H9 (cell line): ENCODE measurements around the gene SPEF2. TPM values are rescaled to one million over a fixed set of nuclear protein-coding genes. Genes with fewer than 3 reads are reported as not detected.

Experiments used
- DNase-seq: peaks from one replicate; pipeline ENCODE4 v3.0.0-alpha.2; 2017
- H2AFZ ChIP-seq: one replicate; pipeline ENCODE4 v1.6.1; 2013; ENCODE audit warnings: mild to moderate bottlenecking, low read length, control low read depth, moderate library complexity
- H2AK5ac ChIP-seq: 2 replicates; pipeline ENCODE4 v1.6.1; 2013; ENCODE audit warnings: low read length, control low read depth, mixed read lengths; ENCODE audit not compliant: insufficient read length
- H2BK120ac ChIP-seq: one replicate; pipeline ENCODE4 v1.6.1; 2013; ENCODE audit warnings: low read depth, mild to moderate bottlenecking, low read length, control low read depth, inconsistent platforms; ENCODE audit not compliant: poor library complexity, severe bottlenecking
- H2BK12ac ChIP-seq: 2 replicates; pipeline ENCODE4 v1.6.1; 2013; ENCODE audit warnings: low read length, control low read depth, mixed read lengths, low read depth; ENCODE audit not compliant: insufficient read length
- H2BK15ac ChIP-seq: 2 replicates; pipeline ENCODE4 v1.6.1; 2013; ENCODE audit warnings: low read depth, low read length, control low read depth
- H2BK20ac ChIP-seq: one replicate; pipeline ENCODE4 v1.6.1; 2013; ENCODE audit warnings: low read depth, mild to moderate bottlenecking, low read length, control low read depth, inconsistent platforms; ENCODE audit not compliant: poor library complexity, severe bottlenecking
- H2BK5ac ChIP-seq: 2 replicates; pipeline ENCODE4 v1.6.1; 2013; ENCODE audit warnings: low read length, control low read depth, mixed read lengths; ENCODE audit not compliant: insufficient read length
- H3K14ac ChIP-seq: 2 replicates; pipeline ENCODE4 v1.6.1; 2013; ENCODE audit warnings: low read length, control low read depth; ENCODE audit not compliant: insufficient read depth
- H3K18ac ChIP-seq: 2 replicates; pipeline ENCODE4 v1.6.1; 2013; ENCODE audit warnings: low read depth, mild to moderate bottlenecking, mixed read lengths, low read length, control low read depth; ENCODE audit not compliant: insufficient read length
- H3K23ac ChIP-seq: 2 replicates; pipeline ENCODE4 v1.6.1; 2013; ENCODE audit warnings: low read length, control low read depth, mixed read lengths, low read depth; ENCODE audit not compliant: insufficient read length
- H3K23me2 ChIP-seq: 2 replicates; pipeline ENCODE4 v1.6.1; 2013; ENCODE audit warnings: low read depth, mild to moderate bottlenecking, mixed read lengths, low read length, control low read depth; ENCODE audit not compliant: insufficient read length, poor library complexity, severe bottlenecking
- H3K27ac ChIP-seq: 2 replicates; pipeline ENCODE4 v1.5.1; 2013; ENCODE audit warnings: low read length, control low read depth, mixed read lengths, low read depth; ENCODE audit not compliant: insufficient read length
- H3K27me3 ChIP-seq: 2 replicates; pipeline ENCODE4 v1.6.1; 2013; ENCODE audit warnings: low read length, control low read depth, inconsistent platforms; ENCODE audit not compliant: insufficient read depth
- H3K4ac ChIP-seq: 2 replicates; pipeline ENCODE4 v1.6.1; 2013; ENCODE audit warnings: low read depth, mild to moderate bottlenecking, control low read depth, inconsistent platforms, low read length, moderate library complexity
- H3K4me1 ChIP-seq: 2 replicates; pipeline ENCODE4 v1.6.1; 2013; ENCODE audit warnings: low read length, control low read depth, inconsistent platforms; ENCODE audit not compliant: insufficient read depth
- H3K4me2 ChIP-seq: 2 replicates; pipeline ENCODE4 v1.6.1; 2013; ENCODE audit warnings: low read length, control low read depth, mixed read lengths; ENCODE audit not compliant: insufficient read length, insufficient read depth
- H3K56ac ChIP-seq: 2 replicates; pipeline ENCODE4 v1.6.1; 2013; ENCODE audit warnings: low read depth, mild to moderate bottlenecking, mixed read lengths, low read length, control low read depth; ENCODE audit not compliant: insufficient read length
- H3K79me1 ChIP-seq: 2 replicates; pipeline ENCODE4 v1.6.1; 2013; ENCODE audit warnings: low read depth, mild to moderate bottlenecking, moderate library complexity, low read length, control low read depth, inconsistent platforms; ENCODE audit not compliant: insufficient read depth, poor library complexity, severe bottlenecking
- H3K79me2 ChIP-seq: 2 replicates; pipeline ENCODE4 v1.6.1; 2013; ENCODE audit warnings: low read length, control low read depth, inconsistent platforms; ENCODE audit not compliant: insufficient read depth
- H3K9ac ChIP-seq: 2 replicates; pipeline ENCODE4 v1.6.1; 2013; ENCODE audit warnings: low read length, control low read depth, mixed read lengths; ENCODE audit not compliant: insufficient read length; ENCODE audit errors: extremely low read depth
- H3K9me3 ChIP-seq: one replicate; pipeline ENCODE4 v1.6.1; 2013; ENCODE audit warnings: low read depth, low read length, inconsistent platforms; ENCODE audit not compliant: control insufficient read depth
- H3T11ph ChIP-seq: one replicate; pipeline ENCODE4 v1.6.1; 2013; ENCODE audit warnings: mild to moderate bottlenecking, low read length, control low read depth, inconsistent platforms
- H4K20me1 ChIP-seq: one replicate; pipeline ENCODE4 v1.6.1; 2013; ENCODE audit not compliant: control insufficient read depth, insufficient read length, insufficient read depth
- H4K5ac ChIP-seq: 2 replicates; pipeline ENCODE4 v1.6.1; 2013; ENCODE audit warnings: low read depth, mild to moderate bottlenecking, mixed read lengths, low read length, control low read depth; ENCODE audit not compliant: insufficient read length
- H4K8ac ChIP-seq: replicated peaks from 2 replicates; pipeline ENCODE4 v1.6.1; 2013; ENCODE audit warnings: low read length, control low read depth, mixed read lengths, low read depth; ENCODE audit not compliant: insufficient read length
- H4K91ac ChIP-seq: 2 replicates; pipeline ENCODE4 v1.6.1; 2013; ENCODE audit warnings: low read depth, mild to moderate bottlenecking, moderate library complexity, mixed read lengths, low read length, control low read depth; ENCODE audit not compliant: insufficient read length
- H3K27ac Mint-ChIP-seq, 3 experiments: 2 replicates in 2 of 3; 3 replicates in 1 of 3; pipeline ENCODE4 v1.8.0; 2020 to 2021; ENCODE audit warnings: mixed read lengths in 3 of 3, mild to moderate bottlenecking in 1 of 3, moderate library complexity in 1 of 3
- H3K27me3 Mint-ChIP-seq: 2 replicates; pipeline ENCODE4 v1.8.0; 2021; ENCODE audit warnings: low read depth, mild to moderate bottlenecking, moderate library complexity, mixed read lengths
- H3K36me3 Mint-ChIP-seq, 3 experiments: 2 replicates in 2 of 3; 3 replicates in 1 of 3; pipeline ENCODE4 v1.8.0; 2020 to 2021; ENCODE audit warnings: low read depth in 3 of 3, mixed read lengths in 3 of 3; ENCODE audit not compliant: insufficient read depth in 1 of 3
- H3K4me1 Mint-ChIP-seq, 2 experiments: 2 replicates each; pipeline ENCODE4 v1.8.0; 2020; ENCODE audit warnings: mixed read lengths in 2 of 2
- H3K4me3 Mint-ChIP-seq, 2 experiments: 2 replicates in 1 of 2; 3 replicates in 1 of 2; pipeline ENCODE4 v1.8.0; 2020 to 2021; ENCODE audit warnings: mild to moderate bottlenecking in 2 of 2, mixed read lengths in 2 of 2, moderate library complexity in 1 of 2
- H3K9me3 Mint-ChIP-seq, 2 experiments: 2 replicates in 1 of 2; 3 replicates in 1 of 2; pipeline ENCODE4 v1.8.0; 2020; ENCODE audit warnings: mild to moderate bottlenecking in 2 of 2, mixed read lengths in 2 of 2, moderate library complexity in 1 of 2
- CTCF ChIP-seq: fragments of 200-600 bp; sonication (generic); conservative IDR thresholded peaks from 3 replicates; pipeline ENCODE4 v1.8.0; 2021; ENCODE audit warnings: antibody characterized with exemption, mild to moderate bottlenecking
- WGBS: extraction: QIAGEN DNeasy Blood & Tissue Kit; methylation state at CpG from one replicate; pipeline ENCODE4 v1.1.7; 2013; ENCODE audit warnings: missing lambda C conversion rate, low lambda C conversion rate, mixed read lengths; ENCODE audit not compliant: insufficient read length; ENCODE audit errors: extremely low coverage; 5-methylcytosine and 5-hydroxymethylcytosine counted together
- total RNA-seq: library from RNA; stranded (reverse); gene quantifications from 2 replicates; pipeline ENCODE4 v1.2.1, GENCODE V29; 2021

Gene SPEF2
- total RNA-seq, 1 experiment from 2014 or later, result 1.0 TPM

- Histone ChIP-seq H3K9ac (no peak overlapping the region), H2BK5ac (no peak overlapping the region), H4K5ac (no peak overlapping the region), H3K79me1 (no peaks in the 10 kb centered on the region), H3K27me3 (peaks cover 5% of the 10 kb centered on the region; the same call in 1 of the 2 replicates), H2BK120ac (no peak overlapping the region), H3K4me1 (no peaks in the 10 kb centered on the region), H3K23me2 (peaks cover 9% of the 10 kb centered on the region), H4K8ac (no peak overlapping the region), H2BK15ac (no peak overlapping the region), H3K14ac (no peak overlapping the region), H2BK20ac (no peak overlapping the region), H3T11ph (no peak overlapping the region), H3K79me2 (no peaks in the 10 kb centered on the region), H3K9me3 (no peaks in the 10 kb centered on the region), H3K18ac (no peak overlapping the region), H3K56ac (no peak overlapping the region), H4K20me1 (no peaks in the 10 kb centered on the region), H4K91ac (no peak overlapping the region), H3K27ac (no peak overlapping the region), H3K23ac (no peak overlapping the region), H2BK12ac (no peak overlapping the region), H3K4ac (no peak overlapping the region), H2AFZ (no peak overlapping the region), H2AK5ac (no peak overlapping the region), H3K4me2 (peak overlapping the region; percentile 80)
- Mint-ChIP-seq H3K4me1 (no peaks in the 10 kb centered on the region), H3K9me3 (peaks cover 0 to 2% of the 10 kb centered on the region in 2 experiments; a peak in 1 of 5 replicates), H3K27me3 (peaks cover 67% of the 10 kb centered on the region), H3K27ac (no peak overlapping the region), H3K36me3 (no peaks in the 10 kb centered on the region; a peak in 1 of 7 replicates), H3K4me3 (peak overlapping the region; percentile 90 to 96; a peak in 4 of 5 replicates)
- no peak for TF ChIP-seq CTCF
- DNase-seq, result no peak
- WGBS, result no CpG with 5 or more reads among the region's 3 CpGs
Observed at GRCh38 chr5:35617060-35617434, 616 bp upstream of the SPEF2 start.
